GM21737 (cell line): ENCODE data around the gene ZDHHC12.

ENCODE experiments used
- ATAC-seq: cut with Tn5 transposase; IDR thresholded peaks from one replicate; pipeline ENCODE4 v1.9.1; 2021; ENCODE audit warnings: mild to moderate bottlenecking, moderate library complexity; ENCODE audit not compliant: unreplicated experiment

The ZDHHC12 gene

DNA sequence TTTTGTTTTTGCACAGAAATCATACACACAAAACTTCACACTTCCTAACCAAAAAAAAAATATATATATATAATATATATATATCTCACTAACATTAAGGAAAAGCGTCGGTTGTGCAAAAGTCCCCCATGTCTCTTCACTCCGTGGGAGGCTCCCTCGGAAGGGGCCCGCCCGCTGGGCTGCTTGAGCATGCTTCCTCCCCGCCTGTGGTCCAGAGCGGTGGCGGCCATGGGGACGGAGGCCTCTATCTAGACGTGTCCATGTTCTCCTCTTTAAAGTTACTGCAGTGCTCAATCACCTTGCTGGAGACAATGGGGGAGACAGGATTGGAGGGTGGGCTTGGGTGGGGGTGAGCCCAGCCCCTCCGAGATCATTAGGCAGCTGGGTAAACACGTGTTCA lies 7.2 kb upstream of the ZDHHC12 start:
- no peak for ATAC-seq

- no peak for ATAC-seq
Measured at GRCh38 chr9:128729766-128730517, 6.0 kb upstream of the ZDHHC12 start.

DNA sequence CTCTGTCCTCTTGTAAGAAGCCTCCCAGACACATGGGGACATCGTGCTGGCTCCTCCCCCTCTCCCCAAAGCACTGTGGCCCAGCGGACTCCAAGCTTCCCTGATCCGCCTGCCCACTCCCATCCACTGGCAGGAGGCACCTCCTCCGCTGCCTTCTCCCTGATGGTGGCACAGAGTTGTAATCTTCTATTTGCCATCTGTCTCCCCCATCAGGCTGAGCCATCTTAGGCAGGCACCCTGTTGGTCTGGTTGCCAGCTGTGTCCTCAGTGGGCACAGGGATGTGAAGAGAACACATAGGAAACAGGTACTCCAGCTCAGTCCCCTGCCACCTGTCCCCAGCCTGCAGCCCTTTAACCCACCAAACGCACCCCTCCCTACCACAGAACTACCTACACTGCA lies 5.4 kb upstream of the ZDHHC12 start:
- no peak for ATAC-seq

DNA sequence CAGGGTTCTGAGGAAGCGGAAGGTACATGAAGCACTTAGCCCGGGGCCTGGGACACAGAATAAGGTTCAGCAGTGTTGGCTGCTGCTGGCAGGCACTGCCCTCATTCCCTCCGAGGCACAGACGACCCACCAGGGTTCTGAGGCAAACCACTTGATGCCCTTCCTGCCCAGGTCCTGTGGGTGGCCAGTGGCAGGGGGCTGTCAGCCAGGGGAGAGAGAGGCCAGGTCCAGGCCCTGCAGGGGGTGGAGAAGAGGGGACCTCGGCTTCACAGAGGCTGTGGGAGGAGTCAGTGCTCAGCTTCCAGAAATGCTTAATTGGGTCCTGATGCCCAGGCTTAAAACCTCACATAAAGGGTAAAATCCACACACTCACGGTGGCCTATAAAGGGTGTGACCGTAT lies 4.4 kb upstream of the ZDHHC12 start:
- no peak for ATAC-seq

GRCh38 chr9:128727640-128728248 lies 3.8 kb upstream of the ZDHHC12 start:
- ATAC-seq: no peak

GRCh38 chr9:128724744-128725211 lies 851 bp upstream of the ZDHHC12 start:
- ATAC-seq: no peak

DNA sequence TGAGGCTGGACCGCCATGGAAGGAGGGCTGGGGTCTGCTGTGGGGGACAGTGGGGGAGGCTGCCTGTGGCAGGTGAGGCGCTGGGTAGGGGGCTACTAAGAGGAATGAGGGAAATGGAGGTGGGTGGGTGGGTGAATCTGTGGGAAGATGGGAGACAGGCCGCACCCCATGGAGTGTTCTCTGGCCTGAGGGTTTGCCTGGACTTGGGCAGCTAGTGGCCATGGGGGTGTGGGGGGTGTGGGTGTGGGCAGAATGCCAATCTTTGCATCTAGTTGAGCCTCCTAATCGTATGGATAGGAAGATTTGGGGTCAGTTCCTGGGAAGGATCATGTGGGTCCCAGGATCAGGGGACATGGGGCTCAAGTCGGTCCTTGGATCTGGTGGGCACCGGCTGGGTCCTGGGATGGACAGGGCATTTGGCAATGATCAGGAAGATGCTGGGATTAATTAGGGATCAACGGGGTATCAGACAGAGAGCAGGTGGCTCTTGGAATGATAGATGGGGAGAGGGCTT lies 518 bp downstream of the ZDHHC12 start:
- no peak for ATAC-seq

DNA sequence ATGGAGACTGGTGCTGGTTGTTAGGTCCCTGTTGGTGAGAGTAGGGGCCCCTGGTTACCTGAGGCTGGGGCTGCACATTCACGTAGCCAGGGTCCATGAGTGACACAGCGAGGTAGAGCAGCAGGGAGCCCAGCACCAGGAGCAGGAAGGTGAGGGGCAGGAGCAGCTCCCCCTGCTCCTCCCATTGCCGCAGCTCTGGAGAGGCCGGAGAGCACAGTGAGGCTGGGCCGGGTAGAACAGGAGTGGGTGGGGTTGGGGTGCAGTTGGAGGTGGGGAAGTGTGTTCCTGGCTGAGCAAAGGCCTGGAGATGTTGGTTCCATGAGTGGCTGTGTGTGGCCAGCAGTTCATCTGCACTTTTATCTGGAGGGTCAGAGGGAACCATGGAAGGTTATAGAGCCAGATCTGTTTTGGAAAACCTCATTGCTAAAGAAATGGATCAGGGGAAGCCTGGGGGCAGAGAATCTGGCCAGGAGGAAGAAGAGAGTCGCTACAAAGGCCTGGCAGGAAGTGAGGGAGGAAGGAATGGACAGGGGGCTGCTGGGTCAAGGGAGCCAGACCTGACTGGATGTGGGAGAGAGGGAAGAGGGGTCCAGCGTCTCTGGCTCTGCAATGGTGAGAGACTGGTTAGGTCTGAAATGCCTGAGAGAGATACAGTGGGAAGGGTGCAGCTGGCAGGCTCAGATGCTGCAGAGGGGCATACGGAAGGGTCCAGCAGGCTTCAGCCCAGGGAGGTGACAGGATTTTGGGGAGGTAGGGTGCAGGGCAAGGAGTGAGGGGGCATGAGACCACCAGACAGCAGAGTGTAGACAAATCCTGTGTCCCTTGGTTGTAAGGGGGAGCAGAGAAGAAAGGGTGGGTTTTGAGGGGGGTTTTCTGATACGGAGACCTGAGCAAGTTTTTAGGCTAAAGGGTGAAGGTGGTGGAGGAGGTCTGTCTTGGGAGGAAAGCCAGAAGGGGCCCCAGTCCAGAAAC lies 1.3 kb downstream of the ZDHHC12 start:
- no peak for ATAC-seq

DNA sequence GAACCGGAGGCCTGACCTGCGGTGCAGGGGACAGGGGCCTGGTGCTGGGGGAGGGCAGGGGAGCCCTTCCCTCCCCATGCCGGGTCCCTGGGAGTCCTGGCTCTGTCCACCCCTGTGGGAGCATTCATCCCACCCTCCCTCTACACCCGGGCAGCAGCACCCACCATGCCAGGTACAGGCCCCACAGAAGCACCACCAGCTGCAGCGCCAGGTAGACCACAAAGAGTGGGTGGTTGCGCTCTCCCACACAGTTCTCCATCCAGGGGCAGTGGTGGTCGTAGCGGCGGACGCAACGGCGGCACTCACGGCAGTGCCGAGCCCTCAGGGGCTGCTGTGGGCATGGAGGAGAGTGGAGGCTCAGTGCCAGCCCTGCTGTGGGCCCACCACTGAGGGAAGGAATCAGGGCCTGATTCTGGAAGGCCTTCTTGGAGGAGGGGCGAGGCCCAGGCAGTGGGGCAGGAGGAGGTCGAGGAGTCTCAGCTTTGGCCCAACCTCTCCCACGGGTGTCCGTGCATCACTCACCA lies 2.4 kb downstream of the ZDHHC12 start:
- ATAC-seq: no peak

- ATAC-seq: no peak
Measured at GRCh38 chr9:128720841-128721486, 3.0 kb downstream of the ZDHHC12 start.

GRCh38 chr9:128719919-128720605 lies 3.9 kb downstream of the ZDHHC12 start:
- no peak for ATAC-seq

- ATAC-seq: no peak
Measured at GRCh38 chr9:128718475-128718874, 5.5 kb downstream of the ZDHHC12 start.

GRCh38 chr9:128718047-128718446 lies 5.9 kb downstream of the ZDHHC12 start:
- ATAC-seq: no peak

DNA sequence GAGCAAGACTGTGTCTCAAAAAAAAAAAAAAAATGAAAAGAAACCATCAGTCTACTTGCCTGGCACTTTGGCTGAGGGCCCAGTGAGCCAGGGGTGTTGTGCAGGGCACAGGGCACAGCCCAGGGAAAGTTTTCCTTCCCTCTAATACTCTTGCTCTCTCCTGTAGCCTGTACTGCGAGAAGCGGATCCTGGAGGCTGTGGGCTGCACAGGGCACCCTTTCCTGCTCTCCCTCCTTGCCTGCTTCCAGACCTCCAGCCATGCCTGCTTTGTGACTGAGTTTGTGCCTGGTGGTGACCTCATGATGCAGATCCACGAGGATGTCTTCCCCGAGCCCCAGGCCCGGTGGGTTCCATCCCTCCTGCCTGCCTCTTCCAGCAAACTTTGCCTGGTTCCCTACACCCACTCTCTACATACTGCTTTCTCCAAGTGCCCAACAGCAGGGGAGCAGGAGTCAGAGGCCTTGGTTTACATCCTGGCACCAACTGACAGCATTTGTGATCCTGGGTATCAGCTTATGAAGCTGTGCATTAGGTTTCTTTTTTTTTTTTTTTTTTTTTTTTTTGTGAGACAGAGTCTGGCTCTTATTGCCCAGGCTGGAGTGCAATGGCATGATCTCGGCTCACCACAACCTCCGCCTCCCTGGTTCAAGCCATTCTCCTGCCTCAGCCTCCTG lies 7.2 kb downstream of the ZDHHC12 start:
- ATAC-seq: no peak

GRCh38 chr9:128715436-128715750 lies 8.5 kb downstream of the ZDHHC12 start:
- no peak for ATAC-seq

- ATAC-seq: no peak
Measured at GRCh38 chr9:128714586-128715435, 9.1 kb downstream of the ZDHHC12 start.

DNA sequence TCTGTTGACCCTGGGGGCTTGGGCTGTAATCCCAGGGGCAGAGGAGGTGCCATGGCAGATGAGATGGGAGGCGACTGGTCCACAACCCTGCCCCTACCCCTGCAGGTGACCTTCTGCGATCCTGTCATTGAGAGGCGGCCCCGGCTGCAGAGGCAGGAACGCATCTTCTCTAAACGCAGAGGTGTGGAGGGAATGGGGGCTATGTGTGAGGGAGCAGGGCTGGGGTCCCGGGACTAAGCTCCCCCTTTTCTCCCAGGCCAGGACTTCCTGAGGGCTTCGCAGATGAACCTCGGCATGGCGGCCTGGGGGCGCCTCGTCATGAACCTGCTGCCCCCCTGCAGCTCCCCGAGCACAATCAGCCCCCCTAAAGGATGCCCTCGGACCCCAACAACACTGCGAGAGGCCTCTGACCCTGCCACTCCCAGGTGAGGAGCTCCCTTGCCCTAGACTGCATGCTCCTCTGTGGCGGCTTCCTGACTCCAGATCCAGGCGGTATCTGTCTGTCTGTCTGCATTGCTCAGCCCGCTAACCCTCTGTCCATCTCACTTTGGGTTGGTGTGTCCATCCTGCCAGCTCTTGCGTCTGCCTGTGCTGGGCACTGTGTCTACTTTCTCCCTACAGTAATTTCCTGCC lies 9.9 kb downstream of the ZDHHC12 start:
- ATAC-seq: no peak

- no peak for ATAC-seq
Measured at GRCh38 chr9:128713411-128713780, 10.5 kb downstream of the ZDHHC12 start.
